Middle frontal gyrus (tissue), 1 donor: ENCODE measurements around the gene SRM.
"Not testable (repeated sequence)": the region's sequence is repeated elsewhere in the genome, so short reads cannot be mapped to it uniquely, and the experiment has no call there.

Source experiments
- DNase-seq: peaks from one replicate; pipeline ENCODE4 v3.0.0-alpha.2; 2015; ENCODE audit warnings: low spot score; ENCODE audit errors: extremely low spot score

SRM gene

GRCh38 chr1:11065796-11066195 lies 6.0 kb upstream of the SRM start:
- DNase-seq, result no peak

GRCh38 chr1:11064942-11065341 lies 5.1 kb upstream of the SRM start:
- no peak for DNase-seq

GRCh38 chr1:11063937-11064537 lies 4.2 kb upstream of the SRM start:
- DNase-seq, result not testable (repeated sequence)

- DNase-seq, result peak; percentile 20
Measured at GRCh38 chr1:11062965-11063401, 3.2 kb upstream of the SRM start.

- no peak for DNase-seq
Measured at GRCh38 chr1:11061652-11062365, 2.0 kb upstream of the SRM start.

GRCh38 chr1:11059155-11059967 lies 457 bp downstream of the SRM start:
- DNase-seq, result no peak

- no peak for DNase-seq
Measured at GRCh38 chr1:11058595-11059154, 1.1 kb downstream of the SRM start.

- DNase-seq, result no peak
Measured at GRCh38 chr1:11058026-11058425, 1.8 kb downstream of the SRM start.

- DNase-seq, result no peak
Measured at GRCh38 chr1:11057477-11057876, 2.3 kb downstream of the SRM start.

GRCh38 chr1:11056504-11056903 lies 3.3 kb downstream of the SRM start:
- DNase-seq, result no peak

GRCh38 chr1:11055676-11056075 lies 4.1 kb downstream of the SRM start:
- no peak for DNase-seq

- DNase-seq, result no peak
Measured at GRCh38 chr1:11054666-11055065, 5.2 kb downstream of the SRM start.

- DNase-seq, result no peak
Measured at GRCh38 chr1:11054181-11054580, 5.6 kb downstream of the SRM start.

- DNase-seq, result no peak
Measured at GRCh38 chr1:11053758-11054137, 6.1 kb downstream of the SRM start.

- no peak for DNase-seq
Measured at GRCh38 chr1:11052839-11053757, 6.7 kb downstream of the SRM start.

GRCh38 chr1:11051781-11052511 lies 7.9 kb downstream of the SRM start:
- no peak for DNase-seq

GRCh38 chr1:11051121-11051520 lies 8.7 kb downstream of the SRM start:
- DNase-seq, result not testable (repeated sequence)

- no peak for DNase-seq
Measured at GRCh38 chr1:11046625-11047365, 13.0 kb downstream of the SRM start, which contains the start of gene MASP2. Gene MASP2, minus strand, starts transcription at chr1:11047239. Its CDS starts 32 bp downstream, at chr1:11047207.

GRCh38 chr1:11046270-11046566 lies 13.6 kb downstream of the SRM start:
- no peak for DNase-seq
